AG09309 (cell line): Measurements from ENCODE around the gene AIP.

Source experiments
- DNase-seq: peaks from one replicate; pipeline ENCODE4 v3.0.0-alpha.2; 2010; ENCODE audit warnings: low read depth
- H3K4me3 ChIP-seq: 2 replicates; pipeline ENCODE4 v1.5.1; 2011; ENCODE audit warnings: mild to moderate bottlenecking, low read depth, low read length, moderate library complexity; ENCODE audit not compliant: control insufficient read depth
- TF ChIP-seq, protein P1 (sequence below): IDR thresholded peaks from 2 replicates; pipeline ENCODE4 v1.5.1; 2011; ENCODE audit warnings: mild to moderate bottlenecking, low read depth, low read length, inconsistent platforms; ENCODE audit not compliant: insufficient read depth, control insufficient read depth; ENCODE audit errors: missing control alignments

Gene AIP

DNA sequence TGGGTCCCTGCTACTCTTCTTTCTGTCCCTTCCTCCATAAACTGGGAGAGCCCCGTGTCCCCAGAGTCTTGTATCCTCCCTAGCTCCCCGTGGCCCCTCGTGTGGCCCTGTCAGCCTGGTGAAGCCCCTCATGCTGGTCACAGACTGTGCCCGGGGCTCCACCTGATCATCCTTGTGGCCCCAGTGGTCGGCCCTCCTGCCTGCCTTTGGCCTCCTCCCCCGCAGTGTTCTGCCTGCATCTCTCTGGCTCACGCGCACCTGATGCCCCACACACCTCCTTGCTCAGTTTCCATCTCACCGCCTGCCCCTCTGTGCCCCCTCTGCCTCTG lies 41.6 kb downstream of the AIP start:
- TF ChIP-seq, protein P1, sequence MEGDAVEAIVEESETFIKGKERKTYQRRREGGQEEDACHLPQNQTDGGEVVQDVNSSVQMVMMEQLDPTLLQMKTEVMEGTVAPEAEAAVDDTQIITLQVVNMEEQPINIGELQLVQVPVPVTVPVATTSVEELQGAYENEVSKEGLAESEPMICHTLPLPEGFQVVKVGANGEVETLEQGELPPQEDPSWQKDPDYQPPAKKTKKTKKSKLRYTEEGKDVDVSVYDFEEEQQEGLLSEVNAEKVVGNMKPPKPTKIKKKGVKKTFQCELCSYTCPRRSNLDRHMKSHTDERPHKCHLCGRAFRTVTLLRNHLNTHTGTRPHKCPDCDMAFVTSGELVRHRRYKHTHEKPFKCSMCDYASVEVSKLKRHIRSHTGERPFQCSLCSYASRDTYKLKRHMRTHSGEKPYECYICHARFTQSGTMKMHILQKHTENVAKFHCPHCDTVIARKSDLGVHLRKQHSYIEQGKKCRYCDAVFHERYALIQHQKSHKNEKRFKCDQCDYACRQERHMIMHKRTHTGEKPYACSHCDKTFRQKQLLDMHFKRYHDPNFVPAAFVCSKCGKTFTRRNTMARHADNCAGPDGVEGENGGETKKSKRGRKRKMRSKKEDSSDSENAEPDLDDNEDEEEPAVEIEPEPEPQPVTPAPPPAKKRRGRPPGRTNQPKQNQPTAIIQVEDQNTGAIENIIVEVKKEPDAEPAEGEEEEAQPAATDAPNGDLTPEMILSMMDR: no peak
- H3K4me3 ChIP-seq: no peak overlapping the region
- DNase-seq: no peak

DNA sequence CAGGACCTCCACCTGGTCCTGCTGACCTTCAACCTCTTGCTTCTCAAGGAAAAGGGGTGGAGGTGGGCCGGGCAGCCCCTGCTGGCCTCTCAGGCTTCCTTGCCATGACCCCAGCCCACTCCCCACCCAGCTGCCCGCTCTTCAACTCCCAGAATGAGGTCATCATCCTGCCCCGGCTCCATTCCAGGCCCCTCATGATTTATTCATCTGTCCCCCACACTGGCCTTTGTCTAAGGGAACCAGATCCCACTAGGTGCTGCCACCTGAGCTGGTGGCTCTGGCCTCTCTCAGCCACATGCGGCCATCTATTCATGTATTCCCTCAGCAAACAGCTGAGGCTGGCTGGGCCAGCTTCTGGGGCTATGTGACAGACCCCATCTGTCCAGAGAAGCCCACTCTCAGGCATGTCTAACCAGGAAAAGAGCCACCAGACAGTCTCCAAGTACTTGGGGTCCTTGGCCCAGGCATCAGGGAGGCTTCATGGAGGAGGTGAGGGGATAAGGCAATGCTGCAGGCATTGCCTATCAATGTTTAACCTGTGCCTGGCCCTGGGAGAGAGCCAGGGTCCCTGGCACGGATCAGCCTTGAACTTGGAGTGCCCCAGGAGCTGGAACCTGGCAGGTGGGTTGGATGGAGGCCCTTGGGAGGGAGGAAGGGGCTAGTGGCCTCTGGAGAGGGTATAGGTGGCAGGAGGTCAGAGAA lies 42.6 kb downstream of the AIP start:
- no peak for DNase-seq
- TF ChIP-seq, protein P1: no peak
- no peak overlapping the region for H3K4me3 ChIP-seq

- no peak for DNase-seq
- TF ChIP-seq, protein P1: no peak
- no peak overlapping the region for H3K4me3 ChIP-seq
Observed at GRCh38 chr11:67528376-67528775, 45.5 kb downstream of the AIP start.

GRCh38 chr11:67530282-67530592 lies 47.4 kb downstream of the AIP start:
- TF ChIP-seq, protein P1: no peak
- DNase-seq: no peak
- H3K4me3 ChIP-seq: no peak overlapping the region

DNA sequence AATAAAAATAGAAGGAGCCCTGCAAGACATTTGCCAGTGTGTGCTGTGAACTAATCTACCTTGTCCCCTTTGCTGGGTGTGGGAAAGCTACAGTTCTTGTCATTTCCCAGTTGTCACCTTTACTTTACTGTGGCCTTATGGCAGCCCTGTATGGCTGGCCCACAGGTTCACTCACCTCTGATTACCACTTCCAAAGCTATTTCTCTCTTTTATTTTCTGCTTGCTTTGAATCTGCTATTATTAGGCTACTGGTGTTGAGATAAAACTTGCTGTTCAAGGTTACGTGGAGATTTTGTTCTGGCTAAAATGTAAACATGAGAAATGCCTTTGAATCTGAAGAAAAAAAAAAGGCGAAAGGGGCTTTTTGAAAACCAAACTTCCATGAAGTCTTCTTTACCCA lies 50.1 kb downstream of the AIP start:
- TF ChIP-seq, protein P1: no peak
- DNase-seq: no peak
- no peak overlapping the region for H3K4me3 ChIP-seq

GRCh38 chr11:67534070-67534679 lies 51.3 kb downstream of the AIP start:
- TF ChIP-seq, protein P1: no peak

More at GRCh38 chr11:67534070-67534679, 51.3 kb downstream of the AIP start:
- DNase-seq: no peak
- H3K4me3 ChIP-seq: no peak overlapping the region
